HG03175 (cell line): ENCODE data around the gene DNAJC27.

ENCODE experiments used
- ATAC-seq: cut with Tn5 transposase; IDR thresholded peaks from one replicate; pipeline ENCODE4 v1.9.1; 2021; ENCODE audit warnings: mild to moderate bottlenecking, moderate library complexity; ENCODE audit not compliant: unreplicated experiment

Gene DNAJC27

DNA sequence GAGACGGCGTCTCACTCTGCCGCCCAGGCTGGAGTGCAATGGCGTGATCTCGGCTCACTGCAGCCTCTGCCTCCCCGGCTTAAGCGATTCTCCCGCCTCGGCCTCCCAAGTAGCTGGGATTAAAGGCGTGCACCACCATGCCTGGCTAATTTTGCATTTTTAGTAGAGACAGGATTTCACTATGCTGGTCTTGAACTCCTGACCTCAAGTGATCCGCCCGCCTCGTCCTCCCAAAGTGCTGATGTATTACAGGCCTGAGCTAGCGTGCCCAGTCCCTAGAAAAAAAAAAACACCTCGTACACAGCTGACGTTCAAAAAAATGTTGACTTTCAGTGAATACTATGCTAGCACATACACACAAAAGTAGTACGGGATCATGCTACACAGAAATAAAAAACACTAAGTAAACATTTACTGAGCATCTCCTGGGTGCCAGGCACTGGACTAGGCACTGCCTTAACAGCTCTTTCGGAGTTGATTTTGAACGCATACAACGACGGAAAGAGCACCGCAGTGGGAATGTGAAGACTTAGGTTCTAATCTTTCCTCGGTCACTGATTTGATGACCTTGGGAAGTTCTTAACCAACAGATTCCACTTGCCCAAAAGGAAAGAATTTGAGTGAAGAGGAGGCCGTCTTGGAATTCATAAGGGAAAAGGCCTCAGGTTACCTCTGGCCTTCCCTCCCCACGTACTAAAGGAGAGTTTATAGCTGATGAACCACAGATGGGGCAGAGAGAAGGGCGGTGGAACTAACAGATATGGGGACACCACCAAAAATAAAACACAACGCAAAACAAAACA is 1.1 kb downstream of the DNAJC27 start:
- ATAC-seq = no peak

DNA sequence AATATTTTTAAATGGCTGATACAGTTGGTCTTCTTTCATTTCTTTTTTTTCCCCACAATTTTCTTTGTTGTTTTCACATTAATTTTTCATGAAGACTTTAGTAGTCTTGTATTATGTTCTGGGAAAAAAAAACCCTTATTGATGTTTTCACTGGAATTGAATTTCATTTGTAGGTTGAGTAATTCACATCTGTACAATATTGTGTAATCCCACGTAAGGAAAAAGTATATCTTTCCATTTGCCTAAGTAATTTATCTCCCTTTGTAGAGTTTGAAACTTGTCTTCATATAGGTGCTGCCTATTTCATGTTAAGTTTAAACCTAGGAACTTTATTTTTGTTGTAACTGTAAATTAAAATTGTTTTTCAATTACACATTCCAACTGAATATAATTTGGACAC is 2.0 kb downstream of the DNAJC27 start:
- no peak for ATAC-seq

DNA sequence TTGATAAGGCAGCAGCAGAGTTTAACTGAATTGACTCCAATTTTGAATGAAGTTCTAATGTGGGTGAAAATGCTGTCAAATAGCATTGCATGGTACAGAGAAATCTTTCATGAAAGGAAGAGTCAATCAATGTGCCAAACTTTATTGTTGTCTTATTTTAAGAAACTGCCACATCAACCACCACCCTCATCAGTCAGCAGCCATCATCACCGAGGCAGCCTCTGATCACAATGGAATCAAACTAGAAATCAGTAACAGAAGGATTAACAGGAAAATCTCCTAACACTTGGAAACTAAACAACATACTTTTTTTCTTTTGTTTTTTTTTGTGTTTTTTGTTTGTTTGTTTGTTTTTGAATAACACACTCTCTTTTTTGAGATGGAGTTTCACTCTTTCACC is 9.9 kb downstream of the DNAJC27 start:
- no peak for ATAC-seq

DNA sequence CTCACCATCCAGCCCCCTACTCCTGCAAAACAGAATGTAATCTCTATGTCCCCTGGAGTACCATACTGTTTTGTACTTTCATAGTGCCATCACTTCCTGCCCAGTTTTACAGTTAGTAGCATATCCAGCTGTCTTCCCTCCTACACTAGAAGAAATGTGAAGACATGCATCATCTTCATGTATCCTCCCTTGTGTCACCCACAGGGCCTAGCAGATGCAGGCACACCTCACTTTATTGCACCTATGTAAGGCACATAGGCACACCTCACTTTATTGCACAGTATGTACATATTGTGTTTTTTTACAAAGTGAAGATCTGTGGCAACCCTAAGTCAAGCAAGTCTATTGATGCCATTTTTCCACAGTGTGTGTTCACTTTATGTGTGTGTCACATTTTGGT is 12.0 kb downstream of the DNAJC27 start:
- no peak for ATAC-seq

DNA sequence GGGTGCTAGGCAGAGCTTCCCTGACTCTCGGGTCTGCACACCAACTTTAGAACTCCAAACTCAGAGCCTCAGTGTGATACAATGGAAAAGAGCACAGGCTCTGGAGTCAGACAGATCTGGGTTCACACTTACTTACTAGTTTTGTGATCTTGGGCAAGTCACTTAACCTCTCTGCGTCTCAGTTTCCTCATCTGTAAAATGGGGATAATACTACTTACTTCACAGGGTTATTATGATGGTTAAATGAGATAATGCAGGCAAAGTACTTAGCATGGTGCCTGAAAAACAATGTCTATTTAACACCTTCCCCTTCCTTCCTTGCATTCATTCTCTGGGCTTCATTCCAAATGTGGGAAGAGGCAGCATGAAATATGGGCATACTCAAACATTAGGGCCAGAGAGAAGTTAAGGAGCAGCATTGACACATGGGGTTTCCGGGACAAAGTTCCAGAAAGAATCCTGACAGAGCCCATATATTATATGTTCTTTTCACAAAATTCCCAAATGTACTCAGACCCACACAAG is 13.3 kb downstream of the DNAJC27 start:
- ATAC-seq = no peak

DNA sequence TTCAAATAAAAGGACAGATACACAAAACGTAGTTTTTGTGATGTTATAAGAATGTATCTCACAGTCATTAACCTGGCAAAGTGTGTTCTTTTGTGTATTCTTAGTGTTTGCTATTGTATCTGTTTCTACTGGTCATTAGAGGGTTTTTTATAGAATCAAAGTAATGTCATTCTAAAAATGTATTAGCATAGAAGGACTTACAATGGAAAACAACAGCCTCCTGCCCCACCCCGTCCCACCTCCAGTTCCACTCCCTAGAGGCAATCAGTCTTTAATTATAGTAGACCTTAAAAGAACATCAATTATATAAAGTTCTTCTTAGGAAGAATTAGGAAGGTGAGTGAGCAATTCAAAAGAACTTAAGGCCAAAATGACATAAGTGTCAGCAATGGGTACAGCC is 13.8 kb downstream of the DNAJC27 start:
- ATAC-seq = no peak

DNA sequence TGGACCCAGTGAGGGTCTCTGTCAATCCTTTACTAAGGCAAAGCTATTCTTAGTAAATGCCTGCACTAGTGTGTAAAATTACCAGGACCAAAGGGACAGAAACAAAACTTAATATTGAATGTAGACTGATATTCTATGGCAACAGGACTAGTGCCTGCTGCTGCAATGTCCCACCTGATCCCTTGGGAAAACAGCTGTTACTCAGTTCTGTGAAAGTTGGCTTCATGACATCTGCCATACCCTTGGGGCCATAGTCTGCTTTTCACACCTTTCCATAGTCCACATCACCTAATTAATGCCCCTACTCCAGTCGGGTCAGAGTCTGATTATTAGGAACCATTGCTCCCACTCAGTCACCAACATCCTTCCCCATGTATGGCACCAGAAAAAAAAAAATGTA is 14.5 kb downstream of the DNAJC27 start:
- no peak for ATAC-seq

DNA sequence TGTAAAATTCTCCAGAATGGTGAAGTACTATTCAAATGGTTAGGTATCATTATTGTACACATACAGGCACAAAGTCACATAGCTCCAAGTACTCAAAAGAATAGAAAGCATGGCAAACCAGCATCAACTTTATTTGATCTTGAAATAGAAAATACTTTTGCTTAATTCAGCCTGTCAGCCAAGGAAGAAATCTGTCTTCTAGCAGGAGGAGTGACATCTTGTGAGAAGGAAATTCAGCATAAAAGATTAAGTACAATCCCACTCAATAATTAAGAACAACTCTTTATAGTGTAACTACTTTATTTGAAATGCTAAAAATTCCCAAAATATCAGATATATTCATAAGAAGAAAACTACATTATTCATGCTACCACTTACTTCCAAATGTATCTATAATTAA is 15.8 kb downstream of the DNAJC27 start:
- no peak for ATAC-seq

DNA sequence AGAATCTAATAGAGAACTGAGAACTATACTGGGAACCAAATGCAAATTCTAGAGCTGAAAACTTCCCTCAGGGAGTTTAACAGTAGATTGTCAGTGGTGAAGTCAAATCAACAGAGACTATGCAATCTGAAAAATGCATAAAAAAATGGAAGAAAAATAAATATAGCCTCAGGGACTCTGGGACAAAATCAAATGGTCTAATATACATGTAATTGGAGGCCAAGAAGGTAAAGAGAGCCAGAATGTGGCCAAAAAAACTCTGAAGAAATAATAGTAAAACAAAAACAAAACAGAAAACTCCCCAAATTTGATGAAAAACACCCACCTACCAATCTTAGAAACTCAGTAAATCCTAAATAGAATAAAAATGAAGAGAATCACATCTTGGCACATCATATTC is 16.5 kb downstream of the DNAJC27 start:
- no peak for ATAC-seq

DNA sequence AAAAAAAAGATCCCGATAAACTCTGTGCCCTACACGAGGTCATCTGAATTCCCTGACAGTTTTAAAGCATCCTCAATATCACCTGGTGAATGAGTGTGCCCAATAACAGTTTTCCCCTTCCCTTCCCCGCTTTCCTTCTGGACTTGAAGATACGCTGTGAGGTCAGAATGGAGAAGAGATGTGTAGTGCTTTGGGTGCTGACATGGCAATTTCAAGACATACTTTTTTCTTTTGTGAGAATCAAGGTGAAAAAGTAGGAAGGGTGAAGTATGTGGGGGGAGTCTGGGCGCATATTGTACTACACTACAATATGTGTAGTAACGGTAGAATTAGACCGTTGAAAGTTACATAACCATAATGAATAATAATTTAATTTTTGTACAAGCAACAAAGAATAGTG is 21.7 kb downstream of the DNAJC27 start:
- no peak for ATAC-seq

DNA sequence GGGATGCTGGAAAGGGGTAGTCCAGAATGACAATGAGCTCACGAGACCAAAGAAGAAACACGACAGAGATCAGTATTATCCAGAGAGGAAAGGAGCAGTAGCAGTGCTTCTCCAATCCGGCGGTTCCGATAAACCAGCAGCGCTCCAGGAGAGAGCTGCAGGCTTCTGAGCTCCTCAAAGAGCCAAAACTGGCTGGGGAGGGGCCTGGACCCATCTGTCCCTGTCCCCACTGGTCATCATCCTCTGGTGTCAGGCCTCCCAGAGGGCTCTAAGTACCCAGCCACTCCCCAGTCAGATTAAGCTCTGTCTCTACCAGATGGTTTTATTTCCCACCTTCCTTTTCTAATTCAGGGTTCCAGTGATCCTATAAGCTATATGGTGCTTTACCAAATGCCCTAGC is 23.2 kb downstream of the DNAJC27 start:
- ATAC-seq = no peak

DNA sequence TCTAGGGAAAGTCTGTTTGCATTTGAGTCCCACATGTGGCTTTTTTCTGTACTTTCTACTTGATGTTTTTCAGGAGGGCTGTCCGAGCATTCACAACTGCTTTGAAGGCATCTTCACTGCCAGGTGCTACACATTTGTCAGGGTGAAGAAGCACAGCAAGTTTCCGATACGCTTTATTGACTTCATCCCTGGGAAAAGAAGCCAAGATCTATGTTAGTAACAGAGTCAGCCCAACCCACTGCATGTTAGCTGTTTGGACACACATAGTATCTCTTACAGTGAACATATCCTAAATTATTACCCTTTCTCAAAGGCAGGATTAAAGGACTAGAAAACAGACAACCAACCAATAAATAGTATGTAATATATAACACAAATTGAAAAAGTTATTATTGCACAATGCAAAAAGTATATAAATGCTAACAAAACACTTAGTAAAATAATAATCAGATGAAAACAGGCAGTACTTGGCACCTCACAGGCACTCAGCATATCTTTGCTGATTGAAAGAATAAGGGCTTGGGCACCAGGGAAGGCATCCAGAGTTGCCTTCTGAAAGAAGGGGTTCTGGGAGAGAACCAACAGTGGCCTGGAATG is 24.1 kb downstream of the DNAJC27 start:
- ATAC-seq = no peak

DNA sequence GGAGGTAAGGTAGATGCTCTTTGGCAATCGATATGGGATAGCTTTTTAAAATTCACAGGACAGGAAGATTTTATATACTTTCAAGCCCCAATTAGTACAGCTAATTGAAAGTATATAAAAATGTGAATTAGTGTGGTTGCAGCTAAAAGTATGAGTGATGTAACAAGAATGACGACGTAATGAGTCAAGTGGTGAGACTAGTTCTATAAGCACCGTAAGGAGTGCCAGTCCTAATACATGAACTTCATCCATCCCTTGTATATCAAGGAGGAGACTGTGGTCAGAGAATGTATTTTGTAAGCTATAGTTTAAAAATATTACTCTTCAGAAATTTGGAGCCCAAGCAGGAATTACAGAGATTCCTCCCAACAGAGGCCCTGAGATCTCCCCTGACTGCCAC is 25.8 kb downstream of the DNAJC27 start:
- ATAC-seq = no peak

DNA sequence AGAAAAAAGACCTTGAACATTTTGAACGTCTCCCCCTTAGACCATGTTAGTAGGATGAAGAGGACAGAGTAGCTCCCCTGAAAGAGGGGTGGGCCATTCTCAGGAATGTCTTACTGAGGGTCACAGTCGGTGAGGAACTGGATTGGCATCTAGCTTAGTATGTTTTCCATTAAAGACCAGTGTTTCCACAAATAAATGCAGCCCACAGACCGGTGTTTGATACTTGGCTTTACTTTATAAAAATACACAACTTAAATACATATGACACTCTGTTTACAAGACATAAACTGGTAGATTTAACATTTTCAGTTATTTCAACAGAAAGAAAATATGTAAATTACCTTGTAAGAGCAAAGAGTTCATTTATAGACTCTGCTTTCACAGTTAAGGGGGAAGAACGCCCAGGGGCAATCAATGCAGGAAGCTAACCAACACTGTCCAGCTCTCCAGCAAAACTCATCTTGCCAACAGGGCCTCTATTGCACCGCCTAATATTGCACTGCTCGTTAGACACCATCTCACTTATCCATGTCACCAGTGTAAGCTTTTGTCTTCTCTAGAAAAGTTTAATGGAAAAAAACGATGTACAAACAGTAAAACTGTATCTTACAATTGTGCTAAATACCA is 28.2 kb downstream of the DNAJC27 start:
- ATAC-seq = no peak

DNA sequence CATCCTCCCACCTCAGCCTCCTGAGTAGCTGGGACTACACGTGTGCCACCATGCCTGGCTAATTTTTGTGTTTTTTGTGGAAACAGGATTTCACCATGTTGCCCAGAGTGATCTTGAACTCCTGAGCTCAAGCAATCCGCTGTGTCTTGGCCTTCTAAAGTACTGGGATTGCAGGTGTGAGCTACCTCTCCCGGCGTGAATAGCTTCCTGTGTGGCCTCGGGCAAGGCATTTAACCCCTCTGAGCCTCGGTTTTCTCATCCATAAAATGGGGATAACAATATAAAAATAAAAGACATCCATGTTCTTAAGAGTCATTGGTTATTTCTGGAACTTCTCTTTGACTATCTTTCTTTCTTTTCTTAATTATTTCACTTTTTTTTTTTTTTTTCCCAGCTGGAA is 32.4 kb downstream of the DNAJC27 start:
- no peak for ATAC-seq

DNA sequence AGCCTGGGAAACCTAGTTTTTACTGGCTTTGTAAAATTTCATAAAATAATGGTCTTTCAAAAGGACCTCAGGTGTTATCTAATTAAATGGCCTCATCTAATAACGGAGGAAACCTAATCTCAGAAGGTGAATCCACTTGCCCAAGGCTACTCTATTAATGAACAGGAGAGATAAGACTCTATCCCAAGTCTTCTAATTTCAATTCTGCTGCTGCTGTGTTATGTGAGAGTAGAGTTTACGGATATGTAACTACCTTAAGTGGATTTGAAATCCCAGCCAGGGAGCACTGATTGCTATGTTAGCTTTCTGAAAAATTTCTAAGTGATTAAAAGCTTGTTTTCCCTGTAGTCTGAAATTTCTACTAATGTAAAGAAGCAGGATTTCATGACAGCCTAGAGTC is 34.5 kb downstream of the DNAJC27 start:
- no peak for ATAC-seq

DNA sequence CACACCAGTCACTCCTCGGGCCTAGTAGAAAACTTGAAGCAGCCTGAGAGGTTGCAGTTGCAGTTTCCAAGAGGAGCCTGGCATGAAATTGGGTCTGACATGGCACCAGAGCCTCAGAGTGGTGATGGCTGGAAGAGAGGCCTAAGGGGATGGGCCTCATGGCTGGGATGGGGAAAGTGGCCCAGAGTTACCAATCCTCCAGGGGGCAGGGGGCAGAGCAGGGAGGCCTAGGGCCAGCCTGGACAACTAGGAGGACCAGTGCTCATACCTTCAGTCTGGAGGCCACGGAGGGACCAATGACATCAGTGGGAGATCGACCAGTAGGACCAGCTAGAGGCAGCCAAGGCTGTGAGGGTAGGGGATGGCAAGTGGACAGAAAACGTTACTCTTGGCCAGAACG is 36.6 kb downstream of the DNAJC27 start:
- no peak for ATAC-seq

DNA sequence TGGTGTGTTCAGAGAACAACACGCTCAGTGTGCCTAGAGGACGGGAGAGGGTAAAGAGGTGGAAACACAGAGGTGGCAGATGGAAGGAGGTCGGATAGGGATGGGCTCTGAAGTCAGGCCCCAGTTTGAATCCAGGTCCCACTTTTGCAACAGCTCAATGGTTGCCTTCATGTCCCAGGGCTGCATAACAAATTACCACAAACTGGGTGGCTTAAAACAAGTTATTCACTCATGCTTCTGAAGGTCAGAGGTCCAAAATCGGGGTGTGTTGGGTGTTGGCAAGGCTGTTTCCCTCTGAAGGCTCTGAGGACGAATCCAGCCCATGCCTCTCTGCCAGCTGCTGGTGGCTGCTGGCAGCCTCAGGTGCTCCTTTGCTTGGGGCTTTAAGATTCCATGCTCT is 39.0 kb downstream of the DNAJC27 start:
- no peak for ATAC-seq

DNA sequence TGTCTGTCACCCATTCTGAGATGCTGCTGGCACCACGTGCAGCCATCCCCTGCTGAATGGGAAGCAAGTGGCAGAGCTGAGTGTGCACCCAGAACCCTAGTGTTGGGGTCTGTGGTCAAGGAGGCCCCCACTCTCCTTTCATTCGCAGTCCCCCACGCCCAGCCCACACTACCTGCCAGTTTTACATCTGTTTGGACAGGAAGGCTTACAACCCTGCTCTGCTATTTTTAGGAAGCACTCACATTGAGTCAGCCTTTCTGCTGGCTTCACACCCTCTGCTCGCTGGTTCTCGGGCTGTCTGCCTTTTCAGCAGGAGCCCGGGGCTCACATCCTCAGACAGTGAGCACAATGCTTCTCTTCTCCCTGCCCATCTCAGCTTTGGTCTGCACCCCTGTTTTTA is 41.0 kb downstream of the DNAJC27 start:
- ATAC-seq = peak; percentile 67

DNA sequence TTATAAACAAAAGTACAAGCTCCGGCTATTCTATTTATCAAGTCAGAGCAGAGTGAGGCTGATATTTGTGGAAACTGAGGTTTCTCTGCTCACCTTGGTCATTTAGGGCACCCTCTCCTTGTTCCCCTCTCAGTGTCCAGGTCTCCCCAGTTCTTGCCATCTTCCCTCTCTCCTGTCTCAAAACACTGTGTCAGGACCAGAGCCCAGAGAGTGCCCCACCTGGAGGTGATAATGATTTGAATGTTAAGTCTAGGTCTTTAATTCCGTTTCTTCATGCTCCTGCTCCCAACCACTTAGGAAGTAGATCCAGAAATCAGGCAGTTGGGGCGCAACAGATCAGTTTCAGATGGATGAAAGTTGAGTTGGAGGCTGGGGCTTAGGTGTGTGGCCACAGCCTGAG is 42.5 kb downstream of the DNAJC27 start:
- no peak for ATAC-seq

DNA sequence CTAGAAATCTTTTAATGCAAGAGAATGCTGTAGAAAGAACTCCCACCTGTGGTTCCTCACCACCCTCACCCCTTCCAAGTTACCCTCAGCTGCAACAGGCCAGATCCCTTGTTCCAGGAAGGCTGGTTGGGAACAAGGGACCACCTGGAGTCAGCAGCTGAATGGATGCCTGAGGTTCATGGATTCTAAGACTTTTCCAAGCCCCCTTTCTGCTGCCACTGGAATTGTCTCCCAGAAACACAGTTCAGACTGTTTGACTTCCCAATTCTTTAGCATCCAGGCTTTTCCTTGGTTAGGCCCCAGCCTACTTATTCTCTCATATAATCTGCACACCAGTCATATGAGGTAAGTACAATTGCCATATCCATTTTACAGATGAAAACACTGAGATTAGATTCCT is 43.7 kb downstream of the DNAJC27 start:
- no peak for ATAC-seq

DNA sequence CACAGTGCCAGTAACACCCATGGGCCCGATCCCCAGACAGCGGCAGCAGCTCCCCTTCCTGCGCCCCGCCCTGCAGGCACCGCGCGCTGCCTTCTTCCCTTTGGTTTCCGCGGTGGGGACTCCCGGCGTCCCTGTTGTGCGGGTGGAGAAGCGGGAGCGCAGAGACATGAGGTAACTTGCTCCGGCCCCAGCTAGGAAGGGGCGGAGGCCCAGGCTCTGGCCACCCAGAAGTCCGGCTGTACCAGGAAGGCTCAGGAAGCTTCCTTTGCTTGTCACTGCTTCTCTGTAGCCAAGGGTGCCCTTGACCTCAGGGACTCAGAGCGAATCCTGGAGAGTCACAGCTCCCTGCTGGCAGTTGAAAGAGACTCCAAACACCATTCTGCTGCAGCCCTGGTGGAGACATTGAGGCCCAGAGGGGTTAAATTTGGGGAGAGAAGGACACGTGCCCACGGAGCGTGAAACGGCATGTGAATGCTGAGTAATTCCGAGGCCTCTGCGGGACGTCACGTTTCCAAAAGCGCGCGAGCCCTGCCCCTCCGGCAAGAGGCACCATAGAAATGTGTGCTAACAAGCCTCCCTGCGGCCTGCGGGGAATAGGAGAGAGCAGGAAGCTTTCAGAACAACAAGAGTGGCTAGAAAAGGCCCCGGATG is 45.0 kb downstream of the DNAJC27 start:
- ATAC-seq = no peak
